Fibroblast of peridontal ligament (primary cell): ENCODE results near the gene CGNL1.
A peak's percentile ranks its signal among the peaks of the same experiment; 100 is the strongest.

Experiments used
- DNase-seq: peaks from one replicate; pipeline ENCODE4 v3.0.0-alpha.2; 2010; ENCODE audit errors: extremely low read depth

Gene CGNL1

GRCh38 chr15:57375827-57376695 lies at the start of gene CGNL1:
Gene CGNL1 (plus strand): TSS chr15:57376505. CDS start chr15:57438000, 61,495 bp downstream.
- DNase-seq = no peak

- DNase-seq = peak; percentile 99
Measured at GRCh38 chr15:57327985-57328471, 48.3 kb upstream of the CGNL1 start.

GRCh38 chr15:57328479-57328878 lies 47.8 kb upstream of the CGNL1 start:
- no peak for DNase-seq

- no peak for DNase-seq
Measured at GRCh38 chr15:57328897-57329296, 47.4 kb upstream of the CGNL1 start.

- no peak for DNase-seq
Measured at GRCh38 chr15:57329582-57330367, 46.5 kb upstream of the CGNL1 start.

GRCh38 chr15:57330619-57331340 lies 45.5 kb upstream of the CGNL1 start:
- peak; percentile 27 for DNase-seq

GRCh38 chr15:57332326-57332725 lies 44.0 kb upstream of the CGNL1 start:
- no peak for DNase-seq

- no peak for DNase-seq
Measured at GRCh38 chr15:57333487-57333886, 42.8 kb upstream of the CGNL1 start.

- DNase-seq = no peak
Measured at GRCh38 chr15:57334257-57334656, 42.0 kb upstream of the CGNL1 start.

GRCh38 chr15:57335293-57335715 lies 41.0 kb upstream of the CGNL1 start:
- no peak for DNase-seq

GRCh38 chr15:57335719-57336118 lies 40.6 kb upstream of the CGNL1 start:
- DNase-seq = no peak

- no peak for DNase-seq
Measured at GRCh38 chr15:57337868-57338411, 38.4 kb upstream of the CGNL1 start.

GRCh38 chr15:57339321-57339720 lies 37.0 kb upstream of the CGNL1 start:
- DNase-seq = no peak

GRCh38 chr15:57340682-57341259 lies 35.5 kb upstream of the CGNL1 start:
- peak; percentile 79 for DNase-seq

GRCh38 chr15:57343048-57343447 lies 33.3 kb upstream of the CGNL1 start:
- no peak for DNase-seq

GRCh38 chr15:57343498-57343897 lies 32.8 kb upstream of the CGNL1 start:
- DNase-seq = no peak

GRCh38 chr15:57344282-57344681 lies 32.0 kb upstream of the CGNL1 start:
- DNase-seq = no peak

- DNase-seq = no peak
Measured at GRCh38 chr15:57345584-57345983, 30.7 kb upstream of the CGNL1 start.

- DNase-seq = no peak
Measured at GRCh38 chr15:57348081-57348480, 28.2 kb upstream of the CGNL1 start.

- DNase-seq = no peak
Measured at GRCh38 chr15:57352535-57353316, 23.6 kb upstream of the CGNL1 start.
